Right lobe of liver (tissue), 6 donors: ENCODE measurements around the gene SPTB. TPM values are rescaled to one million over a fixed set of nuclear protein-coding genes. Genes with fewer than 3 reads are reported as not detected.

ENCODE experiments used
- ATAC-seq, 4 donors: fragments of 200-7000 bp; cut with Tn5 transposase; one replicate each; pipeline ENCODE4 v1.9.1; 2020; ENCODE audit warnings: mild to moderate bottlenecking in 4 of 4, moderate library complexity in 4 of 4
- DNase-seq, 3 donors: peaks; one replicate each; pipeline ENCODE4 v3.0.0-alpha.2; 2020
- H3K27ac ChIP-seq, 3 donors: fragments of 200-600 bp; one replicate each; pipeline ENCODE4 v1.8.0; 2022
- H3K27me3 ChIP-seq, 2 donors: fragments of 200-600 bp; one replicate each; pipeline ENCODE4 v1.8.0; 2022
- H3K36me3 ChIP-seq, 4 donors: fragments of 200-600 bp; sonication (generic) in 1 of 4; one replicate each; pipeline versions ENCODE4 v1.5.1 to v1.8.0; 2017 to 2022; ENCODE audit warnings: control low read depth in 1 of 4
- H3K4me1 ChIP-seq, 4 donors: fragments of 200-600 bp; sonication (generic) in 1 of 4; one replicate each; pipeline versions ENCODE4 v1.5.1 to v1.8.0; 2017 to 2022; ENCODE audit warnings: control low read depth in 1 of 4
- H3K4me3 ChIP-seq, 3 donors: fragments of 200-600 bp; one replicate each; pipeline ENCODE4 v1.8.0; 2022
- H3K9me3 ChIP-seq, 4 donors: fragments of 200-600 bp; sonication (generic) in 1 of 4; one replicate each; pipeline versions ENCODE4 v1.5.1 to v1.8.0; 2017 to 2022; ENCODE audit warnings: control low read depth in 1 of 4
- POLR2A ChIP-seq: fragments of 450-650 bp; IDR thresholded peaks from one replicate; pipeline ENCODE4 v1.6.1; 2017; ENCODE audit warnings: antibody characterized with exemption, mild to moderate bottlenecking
- WGBS: methylation state at CpG from one replicate; pipeline ENCODE4 v1.1.6; 2018; ENCODE audit warnings: low coverage, low lambda C conversion rate; ENCODE audit not compliant: insufficient coverage; ENCODE audit errors: missing lambda C conversion rate; 5-methylcytosine and 5-hydroxymethylcytosine counted together
- intact Hi-C, 2 donors: fragments of 100-400 bp; cut with DNase I; formaldehyde crosslinking; loops; one replicate each; pipeline versions ENCODE4 v1.11.2 to v1.14.1; 2022
- total RNA-seq, 6 experiments: library from RNA; depleted of rRNA in 2 of 6; stranded (reverse); fragments of >200 nt in 2 of 6; fragmentation: NEBNext Ultra II Directional in 3 of 6; extraction: Animal tissue kit (Norgen Biotek cat#: 25700) in 3 of 6; gene quantifications; one replicate each; pipeline versions ENCODE4 v1.1.0 to v1.2.4, GENCODE V29; 2016 to 2023
- TF ChIP-seq, protein P1 (sequence below), 4 donors: fragments of 200-600 bp in 3 of 4; fragments of 450-650 bp in 1 of 4; IDR thresholded peaks; one replicate each; pipeline versions ENCODE4 v1.5.1 to v1.8.0; 2016 to 2022; ENCODE audit warnings: antibody characterized with exemption in 4 of 4, mild to moderate bottlenecking in 2 of 4
- donor health status: DM: no; HTN: yes; CAD: no.
- donor health status: DM: no; HTN: no; CAD: no.
- donor health status: DM: no; HTN: no; CAD: no.
- donor health status: DM: no; HTN: yes; CAD: no.
- donor health status: DM: no; HTN: yes; CAD: no.

SPTB gene
- total RNA-seq, 6 experiments from 2014 or later: 0.12 to 2.4 (median 0.72) TPM

DNA sequence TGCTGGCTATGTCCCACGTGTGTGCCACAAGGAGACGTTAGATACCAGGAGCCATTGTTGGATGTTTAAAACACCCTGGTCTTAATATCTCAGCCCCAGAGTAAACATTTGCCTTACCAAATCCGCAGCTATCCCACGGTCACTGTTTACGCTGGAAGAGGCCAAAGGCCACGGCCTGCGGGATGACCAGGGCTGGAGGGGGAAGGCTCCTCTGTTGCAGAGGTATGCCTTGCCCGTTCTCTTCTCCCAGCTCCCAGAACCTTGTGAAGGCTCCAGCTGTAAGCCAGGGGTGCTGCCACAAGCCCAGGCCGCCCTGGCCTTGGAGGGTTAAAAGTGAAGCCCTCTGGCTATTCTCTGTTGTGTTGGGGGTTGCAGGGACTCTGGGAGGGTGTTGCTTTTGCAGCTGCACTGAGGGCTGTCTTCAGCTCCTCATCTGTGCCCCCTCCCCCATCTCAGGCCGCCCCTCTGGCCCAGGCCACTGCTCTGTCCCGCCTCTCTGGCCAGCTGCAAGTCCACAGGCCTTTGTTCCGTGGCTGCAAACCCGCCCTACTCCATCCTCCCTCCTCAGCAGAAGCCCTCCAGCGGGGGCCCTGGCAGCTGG is 173.0 kb downstream of the SPTB start:
- peak; percentile 61 to 71 (median 67) for ATAC-seq
- H3K27me3 ChIP-seq: no peaks in the 10 kb centered on the region
- no peaks in the 10 kb centered on the region for H3K36me3 ChIP-seq
- intact Hi-C loops: no loop called here
- no peaks in the 10 kb centered on the region for H3K9me3 ChIP-seq
- 21% methylated on average over 5 of the region's 14 CpGs for WGBS
- H3K27ac ChIP-seq: peak overlapping the region; percentile 70 to 88 (median 85)
- peak overlapping the region; percentile 73 to 90 (median 79) for H3K4me3 ChIP-seq
- TF ChIP-seq, protein P1, sequence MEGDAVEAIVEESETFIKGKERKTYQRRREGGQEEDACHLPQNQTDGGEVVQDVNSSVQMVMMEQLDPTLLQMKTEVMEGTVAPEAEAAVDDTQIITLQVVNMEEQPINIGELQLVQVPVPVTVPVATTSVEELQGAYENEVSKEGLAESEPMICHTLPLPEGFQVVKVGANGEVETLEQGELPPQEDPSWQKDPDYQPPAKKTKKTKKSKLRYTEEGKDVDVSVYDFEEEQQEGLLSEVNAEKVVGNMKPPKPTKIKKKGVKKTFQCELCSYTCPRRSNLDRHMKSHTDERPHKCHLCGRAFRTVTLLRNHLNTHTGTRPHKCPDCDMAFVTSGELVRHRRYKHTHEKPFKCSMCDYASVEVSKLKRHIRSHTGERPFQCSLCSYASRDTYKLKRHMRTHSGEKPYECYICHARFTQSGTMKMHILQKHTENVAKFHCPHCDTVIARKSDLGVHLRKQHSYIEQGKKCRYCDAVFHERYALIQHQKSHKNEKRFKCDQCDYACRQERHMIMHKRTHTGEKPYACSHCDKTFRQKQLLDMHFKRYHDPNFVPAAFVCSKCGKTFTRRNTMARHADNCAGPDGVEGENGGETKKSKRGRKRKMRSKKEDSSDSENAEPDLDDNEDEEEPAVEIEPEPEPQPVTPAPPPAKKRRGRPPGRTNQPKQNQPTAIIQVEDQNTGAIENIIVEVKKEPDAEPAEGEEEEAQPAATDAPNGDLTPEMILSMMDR (IDR thresholded peaks at IDR 0.05): no peak
- no peak for TF ChIP-seq POLR2A
- peak; percentile 79 to 89 (median 89) for DNase-seq
- peaks cover 0 to 65% (median 34%) of the 10 kb centered on the region in 4 donors for H3K4me1 ChIP-seq

DNA sequence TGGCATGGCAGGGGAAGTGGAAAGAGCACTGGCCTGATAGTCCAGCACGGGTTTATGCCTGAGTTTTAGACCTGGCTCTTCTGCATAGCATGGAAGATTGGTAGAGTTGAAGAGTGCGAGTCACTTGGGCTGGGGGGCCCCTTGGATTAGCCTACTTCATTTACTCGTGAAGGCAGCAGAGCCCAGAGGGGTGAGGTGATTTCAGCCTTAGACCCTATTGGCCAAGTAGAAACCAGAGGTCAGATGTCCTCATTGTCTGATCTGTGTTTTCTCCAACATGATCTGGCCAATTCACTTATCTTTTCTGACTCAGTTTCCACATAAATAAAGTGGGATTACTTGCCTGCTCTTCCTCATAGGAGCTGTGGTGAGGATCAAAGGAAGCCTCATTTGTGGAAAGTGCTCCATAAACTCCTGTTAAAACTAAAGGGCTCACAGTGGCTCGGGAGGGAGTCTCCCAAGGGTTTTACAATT is 173.6 kb downstream of the SPTB start:
- Histone ChIP-seq H3K4me1 (peaks cover 0 to 60% (median 31%) of the 10 kb centered on the region in 4 donors), H3K9me3 (no peaks in the 10 kb centered on the region), H3K27ac (peak overlapping the region; percentile 70 to 88 (median 85)), H3K4me3 (peak overlapping the region; percentile 73 to 90 (median 79)), H3K27me3 (no peaks in the 10 kb centered on the region), H3K36me3 (no peaks in the 10 kb centered on the region)
- WGBS: 18% methylated on average over 4 of the region's 4 CpGs
- no peak for DNase-seq
- no peak for TF ChIP-seq POLR2A
- TF ChIP-seq, protein P1 (IDR thresholded peaks at IDR 0.05): no peak
- ATAC-seq: no peak
- intact Hi-C loops: no loop called here

DNA sequence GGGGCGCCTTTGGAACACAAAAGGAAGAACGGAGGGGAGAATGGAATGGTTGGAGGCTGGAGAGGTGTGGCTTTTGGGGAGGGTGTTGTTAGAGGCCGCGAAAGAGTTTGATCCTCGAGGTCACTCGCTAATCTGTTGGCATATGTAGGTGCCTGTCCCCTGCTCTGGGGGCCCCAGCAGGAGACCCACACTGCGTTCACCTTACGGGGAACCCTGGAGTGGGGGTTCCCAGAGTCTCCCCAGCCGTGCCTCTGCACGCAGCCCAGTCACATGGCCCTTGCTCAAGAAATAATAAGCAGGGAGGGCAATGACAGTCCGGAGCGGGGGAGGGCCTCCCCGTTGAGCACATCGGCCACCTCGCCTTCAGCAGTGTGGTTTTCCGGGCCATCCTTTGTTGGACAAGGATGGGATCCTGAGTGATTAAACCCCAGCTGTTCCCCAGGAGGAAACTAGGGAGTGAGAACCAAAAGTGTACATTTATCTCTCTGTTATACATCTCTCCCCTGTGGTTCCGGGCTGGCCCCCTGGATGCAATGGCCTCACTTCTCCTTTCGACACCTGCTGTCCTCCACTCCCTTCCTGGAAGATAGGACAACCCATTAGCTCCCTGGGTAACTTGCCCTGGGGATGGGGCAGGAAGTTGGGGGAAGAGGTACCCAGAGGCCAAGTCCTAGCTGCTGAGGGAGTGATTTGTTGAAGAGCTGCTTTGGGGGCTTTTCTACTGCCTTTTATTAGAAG is 174.2 kb downstream of the SPTB start:
- H3K4me1 ChIP-seq: peaks cover 0 to 54% (median 28%) of the 10 kb centered on the region in 4 donors
- TF ChIP-seq, protein P1 (IDR thresholded peaks at IDR 0.05): no peak
- TF ChIP-seq POLR2A: no peak
- peak overlapping the region; percentile 70 to 88 (median 85) for H3K27ac ChIP-seq
- DNase-seq (peak in 2 of 3 donors; percentile 55 to 73), ATAC-seq (peak; percentile 11 to 24 (median 20))
- no peaks in the 10 kb centered on the region for H3K36me3 ChIP-seq
- H3K4me3 ChIP-seq: peak overlapping the region; percentile 73 to 90 (median 79)
- no peaks in the 10 kb centered on the region for H3K27me3 ChIP-seq
- 9% methylated on average over 18 of the region's 18 CpGs for WGBS
- no peaks in the 10 kb centered on the region for H3K9me3 ChIP-seq
- intact Hi-C loops: no loop called here

DNA sequence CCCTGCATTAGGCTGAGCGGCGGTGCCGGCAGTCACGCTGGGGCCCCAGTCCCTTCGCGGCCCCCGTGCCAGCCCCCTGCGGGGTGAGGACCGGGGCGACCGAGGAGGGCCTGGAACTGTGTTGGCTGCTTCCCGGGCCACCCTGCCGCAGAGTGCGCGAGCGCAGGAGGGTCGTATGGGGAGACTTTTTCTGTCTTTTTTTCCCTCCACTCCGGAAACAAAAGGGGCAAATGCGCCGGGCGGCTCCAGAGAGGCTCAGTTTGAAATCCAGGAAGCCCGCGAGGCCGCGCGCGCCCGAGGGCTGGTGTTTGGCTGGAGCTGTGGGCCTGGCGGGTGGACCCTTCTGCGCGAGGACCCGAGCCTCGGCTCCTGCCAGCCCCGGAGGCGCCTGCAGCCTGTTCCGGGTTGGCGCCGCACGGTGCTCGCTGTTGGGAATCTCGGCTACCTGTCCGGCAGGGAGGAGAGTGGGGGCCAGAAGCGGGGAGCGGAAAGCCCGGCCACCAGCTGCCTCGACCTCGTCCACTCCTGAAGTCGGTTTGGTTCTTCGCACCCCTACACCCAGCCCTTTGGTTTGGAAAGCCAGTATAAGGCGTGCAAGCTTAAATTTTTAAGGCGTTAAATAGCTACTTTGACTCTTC is 174.8 kb downstream of the SPTB start:
- 1% methylated on average over 20 of the region's 51 CpGs for WGBS
- no peaks in the 10 kb centered on the region for H3K36me3 ChIP-seq
- DNase-seq (peak in 2 of 3 donors; percentile 38 to 75), ATAC-seq (peak; percentile 1 to 19 (median 9))
- H3K9me3 ChIP-seq: no peaks in the 10 kb centered on the region
- TF ChIP-seq POLR2A: no peak
- TF ChIP-seq, protein P1 (IDR thresholded peaks at IDR 0.05): no peak
- peak overlapping the region; percentile 73 to 90 (median 79) for H3K4me3 ChIP-seq
- H3K4me1 ChIP-seq: peaks cover 0 to 47% (median 25%) of the 10 kb centered on the region in 4 donors
- peak overlapping the region; percentile 70 to 88 (median 85) for H3K27ac ChIP-seq
- intact Hi-C loops: no loop called here
- H3K27me3 ChIP-seq: no peaks in the 10 kb centered on the region
